H1 (cell line): Measurements from ENCODE around the gene FLRT2. TPM values are rescaled to one million over a fixed set of nuclear protein-coding genes. Genes with fewer than 3 reads are reported as not detected.
A peak's percentile ranks its signal among the peaks of the same experiment; 100 is the strongest.

Experiments
- CTCF ChIA-PET: fragments of 300-600 bp; sonication (Branson Sonifier 250); formaldehyde crosslinking; loops from one replicate; lab custom pipeline; 2021; ENCODE audit not compliant: partially characterized antibody; lab: Charles Lee
- POLR2A ChIA-PET: fragments of 300-600 bp; sonication (Branson Sonifier 250); formaldehyde crosslinking; loops from one replicate; lab custom pipeline; 2021; ENCODE audit warnings: inconsistent platforms; ENCODE audit not compliant: partially characterized antibody; lab: Charles Lee
- DNase-seq, 2 experiments: peaks; one replicate each; pipeline versions ENCODE4 v3.0.0 to v3.0.0-alpha.2; 2010 to 2022; ENCODE audit warnings: low spot score in 2 of 2, low read depth in 1 of 2, mixed read lengths in 1 of 2
- FAIRE-seq: peaks from 2 replicates; lab custom pipeline; 2011; peaks lifted over from hg19 to GRCh38; lab: Jason Lieb, UNC
- H2AFZ ChIP-seq: 2 replicates; pipeline ENCODE4 v1.8.1; 2012; ENCODE audit warnings: low read length, inconsistent platforms
- H2AK5ac ChIP-seq: 2 replicates; pipeline ENCODE4 v1.6.1; 2013; ENCODE audit warnings: low read depth, low read length
- H2BK120ac ChIP-seq: replicated peaks from 2 replicates; pipeline ENCODE3; 2013; ENCODE audit warnings: low read depth, low read length, inconsistent platforms
- H2BK12ac ChIP-seq: 2 replicates; pipeline ENCODE4 v1.6.1; 2013; ENCODE audit warnings: low read depth, low read length
- H2BK15ac ChIP-seq: 2 replicates; pipeline ENCODE4 v1.6.1; 2013; ENCODE audit warnings: low read length
- H2BK20ac ChIP-seq: 2 replicates; pipeline ENCODE4 v1.6.1; 2013; ENCODE audit warnings: low read length
- H2BK5ac ChIP-seq: 2 replicates; pipeline ENCODE4 v1.6.1; 2013; ENCODE audit warnings: low read depth, low read length
- H3K14ac ChIP-seq: 2 replicates; pipeline ENCODE4 v1.6.1; 2013; ENCODE audit warnings: inconsistent platforms; ENCODE audit not compliant: insufficient read length
- H3K18ac ChIP-seq: 2 replicates; pipeline ENCODE4 v1.6.1; 2013; ENCODE audit warnings: low read length; ENCODE audit errors: extremely low read depth
- H3K23ac ChIP-seq: 2 replicates; pipeline ENCODE4 v1.6.1; 2013; ENCODE audit warnings: inconsistent platforms; ENCODE audit not compliant: insufficient read length
- H3K23me2 ChIP-seq: 2 replicates; pipeline ENCODE4 v1.6.1; 2013; ENCODE audit warnings: low read depth, low read length
- H3K27ac ChIP-seq: 2 replicates; pipeline ENCODE4 v1.6.1; 2011; ENCODE audit warnings: low read depth, low read length, inconsistent platforms
- H3K27me3 ChIP-seq, 4 experiments: replicated peaks in 1 of 4; 1 replicate in 1 of 4; 2 replicates in 3 of 4; pipeline versions ENCODE4 v1.6.1 to v1.8.1; 2011 to 2013; ENCODE audit warnings: low read length in 3 of 4, mild to moderate bottlenecking in 3 of 4, inconsistent platforms in 2 of 4, mixed read lengths in 2 of 4, moderate library complexity in 1 of 4; ENCODE audit not compliant: control insufficient read depth in 3 of 4, insufficient read depth in 3 of 4; ENCODE audit errors: extremely low read depth in 1 of 4
- H3K36me3 ChIP-seq, 4 experiments: 2 replicates each; pipeline versions ENCODE4 v1.6.1 to v1.8.1; 2011 to 2013; ENCODE audit warnings: mild to moderate bottlenecking in 4 of 4, low read length in 3 of 4, moderate library complexity in 2 of 4, control low read depth in 1 of 4, inconsistent platforms in 1 of 4; ENCODE audit not compliant: insufficient read depth in 4 of 4, control insufficient read depth in 2 of 4
- H3K4ac ChIP-seq: replicated peaks from 2 replicates; pipeline ENCODE3; 2013; ENCODE audit warnings: low read length, low read depth, mixed read lengths, inconsistent platforms; ENCODE audit not compliant: insufficient read length
- H3K4me1 ChIP-seq, 4 experiments: replicated peaks in 1 of 4; 1 replicate in 1 of 4; 2 replicates in 3 of 4; pipeline versions ENCODE4 v1.6.1 to v1.8.1; 2011 to 2013; ENCODE audit warnings: low read length in 3 of 4, inconsistent platforms in 2 of 4, mixed read lengths in 1 of 4; ENCODE audit not compliant: insufficient read depth in 4 of 4, control insufficient read depth in 3 of 4
- H3K4me2 ChIP-seq, 2 experiments: 2 replicates each; pipeline versions ENCODE4 v1.6.1 to v1.8.1; 2011 to 2013; ENCODE audit warnings: low read depth in 2 of 2, low read length in 2 of 2, control low read depth in 1 of 2, inconsistent platforms in 1 of 2, mild to moderate bottlenecking in 1 of 2; ENCODE audit not compliant: insufficient read depth in 1 of 2
- H3K4me3 ChIP-seq, 4 experiments: fragments of 200-600, 300-600 bp in 1 of 4; sonication (generic), shearing (Covaris generic), sonication (Bioruptor Twin) in 1 of 4; 2 replicates each; pipeline versions ENCODE4 v1.5.1 to v1.8.1; 2011 to 2016; ENCODE audit warnings: low read length in 4 of 4, low read depth in 3 of 4, control low read depth in 2 of 4, inconsistent platforms in 2 of 4, mild to moderate bottlenecking in 2 of 4, mixed read lengths in 1 of 4, moderate library complexity in 1 of 4; ENCODE audit not compliant: insufficient read depth in 2 of 4; ENCODE audit errors: extremely low read depth in 1 of 4
- H3K56ac ChIP-seq: replicated peaks from 2 replicates; pipeline ENCODE3; 2013; ENCODE audit warnings: low read depth, mild to moderate bottlenecking, mixed read lengths, low read length, inconsistent platforms; ENCODE audit not compliant: insufficient read length
- H3K79me1 ChIP-seq: 2 replicates; pipeline ENCODE4 v1.6.1; 2013; ENCODE audit warnings: low read depth, low read length, control low read depth
- H3K79me2 ChIP-seq, 2 experiments: 2 replicates each; pipeline versions ENCODE4 v1.6.1 to v1.8.1; 2012 to 2013; ENCODE audit warnings: low read length in 2 of 2, mild to moderate bottlenecking in 2 of 2, inconsistent platforms in 1 of 2; ENCODE audit not compliant: insufficient read depth in 2 of 2, control insufficient read depth in 1 of 2
- H3K9ac ChIP-seq, 4 experiments: replicated peaks in 1 of 4; 1 replicate in 1 of 4; 2 replicates in 3 of 4; pipeline versions ENCODE4 v1.6.1 to v1.8.1; 2011 to 2013; ENCODE audit warnings: low read depth in 3 of 4, low read length in 3 of 4, control low read depth in 2 of 4, mild to moderate bottlenecking in 2 of 4, moderate library complexity in 2 of 4, inconsistent platforms in 1 of 4; ENCODE audit errors: extremely low read depth in 1 of 4
- H3K9me3 ChIP-seq, 2 experiments: 2 replicates each; pipeline versions ENCODE4 v1.6.1 to v1.8.1; 2012 to 2013; ENCODE audit warnings: mild to moderate bottlenecking in 2 of 2, moderate library complexity in 2 of 2, control low read depth in 1 of 2, inconsistent platforms in 1 of 2, low read depth in 1 of 2, low read length in 1 of 2, mixed read lengths in 1 of 2; ENCODE audit not compliant: insufficient read depth in 2 of 2
- H4K20me1 ChIP-seq, 2 experiments: replicated peaks in 1 of 2; 2 replicates each; pipeline versions ENCODE3 to v1.8.1; 2011 to 2013; ENCODE audit warnings: inconsistent platforms in 2 of 2, low read length in 2 of 2, mild to moderate bottlenecking in 1 of 2; ENCODE audit not compliant: insufficient read depth in 2 of 2, control insufficient read depth in 1 of 2
- H4K5ac ChIP-seq: 2 replicates; pipeline ENCODE4 v1.6.1; 2013; ENCODE audit warnings: low read length, low read depth, mixed read lengths, inconsistent platforms; ENCODE audit not compliant: insufficient read length
- H4K8ac ChIP-seq: 2 replicates; pipeline ENCODE4 v1.8.0; 2013; ENCODE audit warnings: mild to moderate bottlenecking, moderate library complexity, low read length, inconsistent platforms; ENCODE audit not compliant: insufficient read depth; ENCODE audit errors: extremely low read depth
- H4K91ac ChIP-seq: replicated peaks from 2 replicates; pipeline ENCODE3; 2013; ENCODE audit warnings: low read length, mixed read lengths, inconsistent platforms; ENCODE audit not compliant: insufficient read length
- ASH2L ChIP-seq: fragments of 200-600, 300-600 bp; sonication (generic); IDR thresholded peaks from one replicate; pipeline ENCODE4 v1.7.1; 2017; ENCODE audit warnings: low read length
- BCL11A ChIP-seq, 2 experiments: IDR thresholded peaks; one replicate each; pipeline ENCODE4 v1.6.1; 2011; ENCODE audit warnings: low read depth in 2 of 2, low read length in 2 of 2, mild to moderate bottlenecking in 2 of 2
- CREB1 ChIP-seq: IDR thresholded peaks from 2 replicates; pipeline ENCODE4 v1.6.1; 2012; ENCODE audit warnings: inconsistent platforms
- E2F6 ChIP-seq: IDR thresholded peaks from 2 replicates; pipeline ENCODE4 v1.6.1; 2012; ENCODE audit warnings: inconsistent platforms
- EZH2 ChIP-seq: fragments of 200-600 bp; sonication (generic); IDR thresholded peaks from 2 replicates; pipeline ENCODE4 v1.7.1; 2012; ENCODE audit warnings: low read depth, mild to moderate bottlenecking, moderate library complexity, low read length, inconsistent platforms; ENCODE audit not compliant: severe bottlenecking
- RAD21 ChIP-seq, 2 experiments: IDR thresholded peaks in 1 of 2; conservative IDR thresholded peaks in 1 of 2; 2 replicates each; pipeline ENCODE4 v1.6.1; 2011; ENCODE audit warnings: low read depth in 2 of 2, low read length in 2 of 2, improper control_type of control experiment in 1 of 2, inconsistent platforms in 1 of 2, mild to moderate bottlenecking in 1 of 2, moderate library complexity in 1 of 2
- RNF2 ChIP-seq: fragments of 200-900, 300-1000 bp; sonication (generic); IDR thresholded peaks from 2 replicates; pipeline ENCODE4 v1.7.1; 2016; ENCODE audit warnings: borderline replicate concordance, low read depth, mild to moderate bottlenecking, antibody characterized with exemption, low read length; ENCODE audit not compliant: poor library complexity, severe bottlenecking; ENCODE audit errors: missing control alignments
- TAF1 ChIP-seq: IDR thresholded peaks from 2 replicates; pipeline ENCODE4 v1.6.1; 2011; ENCODE audit warnings: mild to moderate bottlenecking, low read depth, low read length
- TBP ChIP-seq: IDR thresholded peaks from 2 replicates; pipeline ENCODE4 v1.6.1; 2011; ENCODE audit warnings: low read depth, low read length, improper control_type of control experiment
- TCF12 ChIP-seq: IDR thresholded peaks from 2 replicates; pipeline ENCODE4 v1.6.1; 2011; ENCODE audit warnings: low read depth, mild to moderate bottlenecking, low read length
- ZNF274 ChIP-seq: IDR thresholded peaks from 2 replicates; pipeline ENCODE4 v1.7.0; 2012; ENCODE audit warnings: low read length, borderline replicate concordance; ENCODE audit errors: extremely low read depth
- WGBS, 2 experiments: shearing (Covaris generic) in 1 of 2; methylation state at CpG; one replicate each; pipeline versions ENCODE4 v1.1.6 to v1.1.7; 2013 to 2015; ENCODE audit warnings: low lambda C conversion rate in 2 of 2, mixed read lengths in 2 of 2, inconsistent platforms in 1 of 2, low coverage in 1 of 2, missing lambda C conversion rate in 1 of 2; ENCODE audit not compliant: insufficient replicate concordance in 2 of 2, insufficient coverage in 1 of 2, insufficient read length in 1 of 2; ENCODE audit errors: extremely low coverage in 1 of 2, missing lambda C conversion rate in 1 of 2; 5-methylcytosine and 5-hydroxymethylcytosine counted together
- polyA plus RNA-seq, 7 experiments: library from polyadenylated mRNA; depleted of rRNA in 3 of 7; stranded (reverse) in 5 of 7; unstranded in 2 of 7; fragments of >200 nt in 5 of 7; fragments of 200-250 nt in 2 of 7; gene quantifications; 1 replicate in 5 of 7; 2 replicates in 1 of 7; 4 replicates in 1 of 7; pipeline versions ENCODE4 v1.2.1 to v1.2.3, GENCODE V29; 2011 to 2013; ENCODE audit warnings: missing spikeins in 2 of 7, mixed read lengths in 2 of 7
- total RNA-seq: library from RNA; stranded (reverse); fragmentation: NEBNext Ultra II Directional; extraction: Animal tissue kit (Norgen Biotek cat#: 25700); gene quantifications from 2 replicates; pipeline ENCODE4 v1.2.1, GENCODE V29; 2021
- TF ChIP-seq, protein P1 (sequence below): IDR thresholded peaks from 2 replicates; pipeline ENCODE4 v1.6.1; 2012; ENCODE audit warnings: low read length, inconsistent platforms

The FLRT2 gene
- total and polyA plus RNA-seq, 2 of the 8 experiments (the other 6 are each of a cell fraction or from before 2014, with no cell fraction given): 2.4 to 6.9 TPM

- Histone ChIP-seq H3K56ac (no peak overlapping the region), H2BK15ac (no peak overlapping the region), H2BK12ac (no peak overlapping the region), H2AFZ (no peak overlapping the region), H3K23me2 (no peaks in the 10 kb centered on the region), H4K5ac (no peak overlapping the region), H2AK5ac (no peak overlapping the region), H2BK20ac (no peak overlapping the region), H4K20me1 (no peaks in the 10 kb centered on the region), H3K4me2 (no peak overlapping the region), H3K23ac (no peak overlapping the region), H3K9ac (no peak overlapping the region), H2BK120ac (no peak overlapping the region), H3K36me3 (no peaks in the 10 kb centered on the region), H4K8ac (no peak overlapping the region), H3K14ac (no peak overlapping the region), H3K9me3 (no peaks in the 10 kb centered on the region), H3K4me3 (no peak overlapping the region), H3K27me3 (no peaks in the 10 kb centered on the region), H3K79me1 (no peaks in the 10 kb centered on the region), H3K18ac (no peak overlapping the region), H3K4me1 (peaks cover 0 to 4% (median 0%) of the 10 kb centered on the region in 4 experiments; a peak in 2 of 7 replicates), H3K79me2 (no peaks in the 10 kb centered on the region; a peak in 1 of 4 replicates), H4K91ac (peak overlapping the region; percentile 79), H3K4ac (no peak overlapping the region), H3K27ac (no peak overlapping the region), H2BK5ac (no peak overlapping the region)
- no peak for DNase-seq
- WGBS, 2 experiments: 93% methylated on average over 5 of the region's 5 CpGs; no CpG with 5 or more reads in 1 of the 2 experiments
- CTCF ChIA-PET: interaction anchor here (1.5 kb wide), 1 partner anchor 70 kb away, joined by 4 read pairs; no protein-coding TSS in a partner anchor
- FAIRE-seq: no peak
- POLR2A ChIA-PET: no interaction called here
- no peak for TF ChIP-seq EZH2
- TF ChIP-seq BCL11A (IDR thresholded peaks at IDR 0.05; ENCODE audit: low read depth in 2 of 2, low read length in 2 of 2): no peak
- no peak for TF ChIP-seq ASH2L
- no peak for TF ChIP-seq ZNF274
- TF ChIP-seq TAF1: no peak
- no peak for TF ChIP-seq RAD21 (IDR thresholded peaks at IDR 0.05 in 1 of 2, conservative IDR thresholded peaks at IDR 0.05 in 1 of 2; ENCODE audit: low read depth in 2 of 2, low read length in 2 of 2)
- TF ChIP-seq TCF12: no peak
- no peak for TF ChIP-seq E2F6
- TF ChIP-seq CREB1: no peak
- TF ChIP-seq RNF2: no peak
- TF ChIP-seq, protein P1, sequence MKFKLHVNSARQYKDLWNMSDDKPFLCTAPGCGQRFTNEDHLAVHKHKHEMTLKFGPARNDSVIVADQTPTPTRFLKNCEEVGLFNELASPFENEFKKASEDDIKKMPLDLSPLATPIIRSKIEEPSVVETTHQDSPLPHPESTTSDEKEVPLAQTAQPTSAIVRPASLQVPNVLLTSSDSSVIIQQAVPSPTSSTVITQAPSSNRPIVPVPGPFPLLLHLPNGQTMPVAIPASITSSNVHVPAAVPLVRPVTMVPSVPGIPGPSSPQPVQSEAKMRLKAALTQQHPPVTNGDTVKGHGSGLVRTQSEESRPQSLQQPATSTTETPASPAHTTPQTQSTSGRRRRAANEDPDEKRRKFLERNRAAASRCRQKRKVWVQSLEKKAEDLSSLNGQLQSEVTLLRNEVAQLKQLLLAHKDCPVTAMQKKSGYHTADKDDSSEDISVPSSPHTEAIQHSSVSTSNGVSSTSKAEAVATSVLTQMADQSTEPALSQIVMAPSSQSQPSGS: no peak
- no peak for TF ChIP-seq TBP
Measured at GRCh38 chr14:85542623-85543022, 12.7 kb downstream of the FLRT2 start.
